H1 (cell line): Measurements from ENCODE around the gene C22orf42.

Experiments
- CHD2 ChIP-seq: IDR thresholded peaks from 2 replicates; pipeline ENCODE4 v1.6.1; 2012; ENCODE audit warnings: low read length, improper control_type of control experiment
- EZH2 ChIP-seq: fragments of 200-600 bp; sonication (generic); IDR thresholded peaks from 2 replicates; pipeline ENCODE4 v1.7.1; 2012; ENCODE audit warnings: low read depth, mild to moderate bottlenecking, moderate library complexity, low read length, inconsistent platforms; ENCODE audit not compliant: severe bottlenecking
- POLR2A ChIP-seq, 2 experiments: IDR thresholded peaks; 1 replicate in 1 of 2; 2 replicates in 1 of 2; pipeline ENCODE4 v1.6.1; 2011; ENCODE audit warnings: low read depth in 2 of 2, low read length in 2 of 2, mild to moderate bottlenecking in 2 of 2; ENCODE audit errors: control extremely low read depth in 1 of 2
- POLR2AphosphoS5 ChIP-seq: IDR thresholded peaks from 2 replicates; pipeline ENCODE4 v1.6.1; 2011; ENCODE audit warnings: low read depth, low read length
- SP1 ChIP-seq: IDR thresholded peaks from 2 replicates; pipeline ENCODE4 v1.6.1; 2011; ENCODE audit warnings: low read depth, low read length
- ZNF274 ChIP-seq: IDR thresholded peaks from 2 replicates; pipeline ENCODE4 v1.7.0; 2012; ENCODE audit warnings: low read length, borderline replicate concordance; ENCODE audit errors: extremely low read depth
- TF ChIP-seq, protein P1 (sequence below), 3 experiments: IDR thresholded peaks; 1 replicate in 2 of 3; 2 replicates in 1 of 3; pipeline versions ENCODE4 v1.5.1 to v1.6.1; 2011; ENCODE audit warnings: low read length in 3 of 3, mild to moderate bottlenecking in 3 of 3, inconsistent platforms in 2 of 3, low read depth in 1 of 3, moderate library complexity in 1 of 3; ENCODE audit not compliant: insufficient read depth in 1 of 3; ENCODE audit errors: control extremely low read depth in 1 of 3
- TF ChIP-seq, protein P2 (sequence below): IDR thresholded peaks from 2 replicates; pipeline ENCODE4 v1.6.1; 2012; ENCODE audit warnings: inconsistent platforms

DNA sequence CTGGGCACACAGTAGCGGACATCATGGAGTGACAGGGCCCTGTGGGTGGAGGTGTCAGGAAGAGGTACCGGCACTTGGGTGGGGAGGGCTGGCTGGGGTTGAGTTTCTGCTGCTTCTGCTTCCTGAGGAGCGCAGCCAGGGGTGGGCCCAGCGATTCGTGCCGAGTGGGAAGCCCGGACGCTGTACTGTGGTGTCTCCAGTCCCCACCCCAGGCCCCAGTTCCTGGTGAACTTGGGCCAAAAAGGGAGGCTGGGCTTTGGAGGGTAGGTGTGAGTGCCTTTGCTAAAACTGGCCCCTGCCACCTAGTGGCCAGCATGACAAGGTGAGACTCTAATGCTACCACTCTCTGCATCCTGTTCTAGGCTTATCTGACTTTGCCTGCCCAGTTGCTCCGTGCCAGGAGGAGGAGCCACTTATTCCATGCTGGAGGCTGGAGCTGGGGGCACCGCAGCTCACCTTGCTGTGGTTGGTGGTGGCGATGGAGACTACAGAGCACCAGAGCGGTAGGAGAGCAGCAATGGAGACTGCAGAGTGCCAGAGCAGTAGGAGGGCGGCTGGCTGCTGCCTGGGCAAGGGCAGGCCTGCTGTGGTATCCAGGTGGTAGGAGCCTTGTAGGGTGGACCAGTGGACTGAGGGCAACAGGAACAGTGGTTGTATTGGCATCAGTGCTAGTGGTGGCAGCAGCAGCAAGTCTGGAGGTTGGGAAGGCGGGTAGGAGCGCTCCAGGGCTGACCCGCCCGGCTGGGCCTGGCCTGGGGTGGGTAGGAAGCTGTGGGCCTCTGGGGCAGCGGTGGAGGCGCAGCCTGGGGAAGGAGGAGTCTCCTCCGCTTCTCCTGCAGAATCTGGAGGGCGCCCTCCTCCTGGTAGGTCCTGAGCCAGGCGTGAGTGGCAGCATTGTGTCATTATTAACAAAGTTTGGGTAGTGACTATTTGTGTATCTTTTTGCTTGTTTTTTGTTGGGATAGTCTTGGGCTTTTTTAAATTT, 48.0 kb upstream of the C22orf42 start:
- TF ChIP-seq POLR2A (IDR thresholded peaks at IDR 0.05; ENCODE audit: control extremely low read depth in 1 of 2, low read depth in 2 of 2, low read length in 2 of 2) (no peak), SP1 (no peak), ZNF274 (no peak), EZH2 (no peak), POLR2AphosphoS5 (no peak), CHD2 (no peak)
- TF ChIP-seq, protein P1, sequence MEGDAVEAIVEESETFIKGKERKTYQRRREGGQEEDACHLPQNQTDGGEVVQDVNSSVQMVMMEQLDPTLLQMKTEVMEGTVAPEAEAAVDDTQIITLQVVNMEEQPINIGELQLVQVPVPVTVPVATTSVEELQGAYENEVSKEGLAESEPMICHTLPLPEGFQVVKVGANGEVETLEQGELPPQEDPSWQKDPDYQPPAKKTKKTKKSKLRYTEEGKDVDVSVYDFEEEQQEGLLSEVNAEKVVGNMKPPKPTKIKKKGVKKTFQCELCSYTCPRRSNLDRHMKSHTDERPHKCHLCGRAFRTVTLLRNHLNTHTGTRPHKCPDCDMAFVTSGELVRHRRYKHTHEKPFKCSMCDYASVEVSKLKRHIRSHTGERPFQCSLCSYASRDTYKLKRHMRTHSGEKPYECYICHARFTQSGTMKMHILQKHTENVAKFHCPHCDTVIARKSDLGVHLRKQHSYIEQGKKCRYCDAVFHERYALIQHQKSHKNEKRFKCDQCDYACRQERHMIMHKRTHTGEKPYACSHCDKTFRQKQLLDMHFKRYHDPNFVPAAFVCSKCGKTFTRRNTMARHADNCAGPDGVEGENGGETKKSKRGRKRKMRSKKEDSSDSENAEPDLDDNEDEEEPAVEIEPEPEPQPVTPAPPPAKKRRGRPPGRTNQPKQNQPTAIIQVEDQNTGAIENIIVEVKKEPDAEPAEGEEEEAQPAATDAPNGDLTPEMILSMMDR (IDR thresholded peaks at IDR 0.05; ENCODE audit: control extremely low read depth in 1 of 3, insufficient read depth in 1 of 3, low read depth in 1 of 3, low read length in 3 of 3): peak; percentile 87 to 94 (median 91)
- TF ChIP-seq, protein P2, sequence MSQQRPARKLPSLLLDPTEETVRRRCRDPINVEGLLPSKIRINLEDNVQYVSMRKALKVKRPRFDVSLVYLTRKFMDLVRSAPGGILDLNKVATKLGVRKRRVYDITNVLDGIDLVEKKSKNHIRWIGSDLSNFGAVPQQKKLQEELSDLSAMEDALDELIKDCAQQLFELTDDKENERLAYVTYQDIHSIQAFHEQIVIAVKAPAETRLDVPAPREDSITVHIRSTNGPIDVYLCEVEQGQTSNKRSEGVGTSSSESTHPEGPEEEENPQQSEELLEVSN: no peak
